ENCODE results near the gene SPPL2A. TPM values are rescaled to one million over a fixed set of nuclear protein-coding genes. Genes with fewer than 3 reads are reported as not detected.
A peak's percentile ranks its signal among the peaks of the same experiment; 100 is the strongest.

The SPPL2A gene
- total RNA-seq, 1 donor from 2014 or later = 40.7 TPM

DNA sequence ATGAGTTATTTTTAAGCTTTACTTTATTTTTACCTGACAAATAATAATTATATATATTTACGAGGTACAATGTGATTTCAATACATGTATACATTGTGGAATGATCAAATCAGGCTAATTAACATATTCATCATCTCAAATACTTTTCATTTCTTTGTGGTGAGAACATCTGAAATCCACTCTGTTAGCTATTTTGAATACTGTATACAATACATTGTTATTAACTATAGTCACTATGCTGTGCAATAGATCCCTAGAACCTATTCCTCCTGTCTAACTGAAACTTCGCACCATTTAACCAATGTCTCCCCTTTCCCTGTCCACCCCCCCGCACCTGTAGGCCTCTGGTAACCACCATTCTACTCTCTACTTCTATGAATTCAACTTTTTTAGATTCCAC is 7.9 kb upstream of the SPPL2A start:
- no peaks in the 10 kb centered on the region for H3K36me3 Mint-ChIP-seq (ENCODE audit: unreplicated experiment)
- no peak overlapping the region for H3K4me3 Mint-ChIP-seq (ENCODE audit: unreplicated experiment)
- no peaks in the 10 kb centered on the region for H3K9me3 Mint-ChIP-seq (ENCODE audit: unreplicated experiment)
- peaks cover 3% of the 10 kb centered on the region for H3K27me3 Mint-ChIP-seq (ENCODE audit: unreplicated experiment)
- DNase-seq = no peak
- no peaks in the 10 kb centered on the region for H3K4me1 Mint-ChIP-seq (ENCODE audit: low read depth, unreplicated experiment)
- H3K27ac Mint-ChIP-seq (ENCODE audit: unreplicated experiment) = no peak overlapping the region
- no peak for TF ChIP-seq CTCF (IDR thresholded peaks at IDR 0.05; ENCODE audit: partially characterized antibody, unreplicated experiment)

DNA sequence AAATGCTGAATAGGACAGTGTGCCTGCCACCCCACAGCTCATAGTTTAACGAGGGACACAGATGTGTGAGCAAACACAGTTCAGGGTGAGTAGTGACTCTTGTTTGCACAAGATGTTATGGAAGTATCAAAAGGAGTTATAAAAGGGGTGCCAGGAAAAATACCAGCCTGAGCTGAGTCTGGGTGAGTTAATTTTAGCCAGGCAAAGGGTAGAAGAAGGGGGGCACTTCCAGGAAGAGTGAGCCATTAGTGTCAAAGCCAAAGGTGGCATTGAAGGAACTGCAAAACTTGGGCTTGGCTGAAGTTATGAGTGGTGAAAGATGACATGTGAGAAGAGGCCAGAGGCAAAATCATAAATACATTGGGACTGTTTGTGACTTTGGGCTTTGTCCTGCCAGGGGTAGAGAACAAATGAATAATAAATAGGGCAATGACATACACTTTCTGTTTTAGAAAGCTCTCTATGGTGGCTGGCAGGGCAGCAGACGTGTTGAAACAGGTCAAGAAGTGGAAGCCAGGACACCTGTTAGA is 1.9 kb upstream of the SPPL2A start:
- Mint-ChIP-seq H3K9me3 (ENCODE audit: unreplicated experiment) (peaks cover 3% of the 10 kb centered on the region), H3K4me1 (ENCODE audit: low read depth, unreplicated experiment) (peaks cover 10% of the 10 kb centered on the region), H3K4me3 (ENCODE audit: unreplicated experiment) (no peak overlapping the region), H3K36me3 (ENCODE audit: unreplicated experiment) (no peaks in the 10 kb centered on the region), H3K27ac (ENCODE audit: unreplicated experiment) (no peak overlapping the region), H3K27me3 (ENCODE audit: unreplicated experiment) (peaks cover 5% of the 10 kb centered on the region)
- TF ChIP-seq CTCF (IDR thresholded peaks at IDR 0.05; ENCODE audit: partially characterized antibody, unreplicated experiment) = no peak
- DNase-seq = no peak

DNA sequence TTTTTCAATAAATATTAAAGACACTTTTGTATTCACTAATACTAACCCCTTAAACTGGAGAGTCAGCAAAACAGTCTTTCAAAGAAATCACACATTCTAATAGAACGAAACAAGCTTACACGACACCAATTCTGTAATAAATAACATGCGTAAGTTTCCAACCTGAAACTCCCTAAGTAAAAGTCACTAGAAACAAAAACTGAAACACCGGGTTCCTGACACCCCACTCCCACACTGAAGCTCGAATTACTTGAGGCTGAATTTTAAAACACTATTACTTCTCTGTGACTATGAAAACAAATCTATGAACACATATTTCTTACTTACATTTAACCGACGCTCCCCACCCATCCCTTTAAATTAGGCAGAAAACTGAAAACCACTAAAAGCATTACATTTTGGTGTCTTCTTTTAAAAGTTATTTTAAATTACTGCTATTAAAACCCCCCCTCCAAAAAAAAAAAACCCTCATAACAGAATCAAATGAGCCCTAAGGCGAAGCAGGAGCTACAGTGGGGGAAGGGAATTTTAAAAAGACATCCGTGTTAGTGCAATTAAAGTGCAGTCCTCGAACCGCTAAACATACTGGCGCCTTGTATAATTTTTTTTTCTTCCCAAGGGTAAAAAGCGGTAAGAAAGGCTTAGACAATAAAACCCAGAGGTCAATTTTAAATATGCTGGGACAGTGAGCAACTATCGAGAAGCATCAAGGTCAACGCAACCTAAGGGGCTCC is 878 bp downstream of the SPPL2A start:
- no peaks in the 10 kb centered on the region for H3K36me3 Mint-ChIP-seq (ENCODE audit: unreplicated experiment)
- peak overlapping the region; percentile 94 for H3K27ac Mint-ChIP-seq (ENCODE audit: unreplicated experiment)
- peaks cover 3% of the 10 kb centered on the region for H3K9me3 Mint-ChIP-seq (ENCODE audit: unreplicated experiment)
- no peak for TF ChIP-seq CTCF (IDR thresholded peaks at IDR 0.05; ENCODE audit: partially characterized antibody, unreplicated experiment)
- H3K27me3 Mint-ChIP-seq (ENCODE audit: unreplicated experiment) = peaks cover 3% of the 10 kb centered on the region
- peaks cover 10% of the 10 kb centered on the region for H3K4me1 Mint-ChIP-seq (ENCODE audit: low read depth, unreplicated experiment)
- peak overlapping the region; percentile 92 for H3K4me3 Mint-ChIP-seq (ENCODE audit: unreplicated experiment)
- no peak for DNase-seq

DNA sequence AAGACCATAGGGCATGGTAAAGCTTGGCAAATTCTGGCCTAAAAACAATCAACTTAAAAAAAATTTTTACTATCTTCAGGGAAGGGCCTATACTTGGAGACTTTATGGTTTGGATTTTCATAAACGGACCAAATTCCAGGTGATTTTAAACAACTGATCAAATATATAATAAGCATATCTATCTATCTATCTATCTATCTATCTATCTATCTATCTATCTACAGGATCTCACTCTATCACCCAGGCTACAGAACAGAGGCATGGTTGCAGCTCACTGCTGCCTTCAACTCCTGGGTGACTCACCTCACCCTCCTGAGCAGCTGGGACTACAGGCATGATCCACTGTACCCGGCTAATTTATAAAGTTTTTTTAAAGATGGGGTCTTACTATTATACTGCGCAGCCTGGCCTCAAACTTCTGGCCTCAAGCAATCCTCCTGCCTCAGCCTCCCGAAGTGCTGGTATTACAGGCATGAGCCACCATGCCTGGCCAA is 6.7 kb downstream of the SPPL2A start:
- Mint-ChIP-seq H3K27me3 (ENCODE audit: unreplicated experiment) (no peaks in the 10 kb centered on the region), H3K4me1 (ENCODE audit: low read depth, unreplicated experiment) (no peaks in the 10 kb centered on the region), H3K4me3 (ENCODE audit: unreplicated experiment) (no peak overlapping the region), H3K27ac (ENCODE audit: unreplicated experiment) (no peak overlapping the region), H3K36me3 (ENCODE audit: unreplicated experiment) (no peaks in the 10 kb centered on the region), H3K9me3 (ENCODE audit: unreplicated experiment) (no peaks in the 10 kb centered on the region)
- TF ChIP-seq CTCF (IDR thresholded peaks at IDR 0.05; ENCODE audit: partially characterized antibody, unreplicated experiment) = no peak
- no peak for DNase-seq

DNA sequence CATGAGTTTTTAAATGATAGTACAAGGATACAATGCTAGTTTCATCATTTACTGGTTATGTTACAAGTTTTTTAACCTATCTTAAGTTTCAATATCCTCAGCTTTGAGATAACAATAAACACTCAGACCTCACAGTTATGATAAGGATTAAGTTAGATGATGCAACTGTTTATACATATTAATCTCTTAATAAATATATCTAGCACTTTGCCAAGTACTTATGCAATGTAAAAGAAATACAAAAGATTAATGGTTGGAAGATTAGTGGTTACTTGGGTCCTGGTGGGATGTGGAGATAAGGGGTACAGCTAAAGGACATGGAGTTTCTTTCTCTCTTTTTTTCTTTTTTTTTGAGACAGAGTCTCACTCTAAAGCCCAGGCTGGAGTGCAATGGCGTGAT is 12.0 kb downstream of the SPPL2A start:
- H3K36me3 Mint-ChIP-seq (ENCODE audit: unreplicated experiment) = no peaks in the 10 kb centered on the region
- TF ChIP-seq CTCF (IDR thresholded peaks at IDR 0.05; ENCODE audit: partially characterized antibody, unreplicated experiment) = no peak
- no peak for DNase-seq
- H3K27me3 Mint-ChIP-seq (ENCODE audit: unreplicated experiment) = no peaks in the 10 kb centered on the region
- no peaks in the 10 kb centered on the region for H3K4me1 Mint-ChIP-seq (ENCODE audit: low read depth, unreplicated experiment)
- no peak overlapping the region for H3K4me3 Mint-ChIP-seq (ENCODE audit: unreplicated experiment)
- no peak overlapping the region for H3K27ac Mint-ChIP-seq (ENCODE audit: unreplicated experiment)
- no peaks in the 10 kb centered on the region for H3K9me3 Mint-ChIP-seq (ENCODE audit: unreplicated experiment)

All from glutamatergic neuron (in vitro differentiated cells).